Activated CD8-positive, alpha-beta T cell treated with anti-CD3 and anti-CD28 coated beads for 36 hours (primary cell): ENCODE measurements around the gene NALCN. TPM values are rescaled to one million over a fixed set of nuclear protein-coding genes. Genes with fewer than 3 reads are reported as not detected.

Source experiments
- ATAC-seq: fragments of 200-7000 bp; cut with Tn5 transposase; one replicate; pipeline ENCODE4 v1.10.0; 2021; ENCODE audit warnings: mild to moderate bottlenecking, moderate library complexity
- CTCF ChIA-PET: fragments of 350-600 bp; sonication (Branson Sonifier 250); formaldehyde crosslinking; loops from one replicate; lab custom pipeline; 2021; ENCODE audit warnings: antibody characterized with exemption; lab: Charles Lee
- POLR2A ChIA-PET: fragments of 350-600 bp; sonication (Branson Sonifier 250); formaldehyde crosslinking; loops from one replicate; lab custom pipeline; 2021; ENCODE audit warnings: antibody characterized with exemption; lab: Charles Lee
- DNase-seq: peaks from one replicate; pipeline ENCODE4 v3.0.0-alpha.2; 2020
- H3K27ac Mint-ChIP-seq: one replicate; pipeline ENCODE4 v1.8.0; 2021; ENCODE audit warnings: mild to moderate bottlenecking, mixed read lengths
- H3K27me3 Mint-ChIP-seq: one replicate; pipeline ENCODE4 v1.8.0; 2021; ENCODE audit warnings: mixed read lengths
- H3K36me3 Mint-ChIP-seq: one replicate; pipeline ENCODE4 v1.8.0; 2021; ENCODE audit warnings: low read depth, mixed read lengths
- H3K4me1 Mint-ChIP-seq: one replicate; pipeline ENCODE4 v1.8.0; 2021; ENCODE audit warnings: low read depth, mixed read lengths
- H3K4me3 Mint-ChIP-seq: one replicate; pipeline ENCODE4 v1.8.0; 2021; ENCODE audit warnings: mild to moderate bottlenecking, moderate library complexity, mixed read lengths
- H3K9me3 Mint-ChIP-seq: one replicate; pipeline ENCODE4 v1.8.0; 2021; ENCODE audit warnings: mixed read lengths
- CTCF ChIP-seq: fragments of 200-600 bp; IDR thresholded peaks from one replicate; pipeline ENCODE4 v1.8.0; 2022; ENCODE audit warnings: antibody characterized with exemption, mild to moderate bottlenecking
- intact Hi-C: fragments of 100-400 bp; cut with micrococcal nuclease; formaldehyde crosslinking; loops from one replicate; pipeline ENCODE4 v1.10.0; 2022
- total RNA-seq, 2 experiments: library from RNA; stranded (reverse); gene quantifications; one replicate each; pipeline ENCODE4 v1.2.3, GENCODE V29; 2021

Gene NALCN
- total RNA-seq, 2 experiments from 2014 or later: not detected

- CTCF ChIA-PET: no interaction called here
- no peak for ATAC-seq
- H3K36me3 Mint-ChIP-seq: no peaks in the 10 kb centered on the region
- H3K27ac Mint-ChIP-seq: no peak overlapping the region
- intact Hi-C loops: no loop called here
- POLR2A ChIA-PET: no interaction called here
- no peak for TF ChIP-seq CTCF
- H3K4me3 Mint-ChIP-seq: no peak overlapping the region
- DNase-seq: no peak
- H3K4me1 Mint-ChIP-seq: peaks cover 4% of the 10 kb centered on the region
- H3K27me3 Mint-ChIP-seq: peaks cover 17% of the 10 kb centered on the region
- H3K9me3 Mint-ChIP-seq: no peaks in the 10 kb centered on the region
These were observed 356.5 kb downstream of the NALCN start for GRCh38 chr13:101059793-101060192.

GRCh38 chr13:101058841-101059240, 357.5 kb downstream of the NALCN start:
- Mint-ChIP-seq H3K36me3 (no peaks in the 10 kb centered on the region), H3K27ac (no peak overlapping the region), H3K4me1 (peaks cover 4% of the 10 kb centered on the region), H3K27me3 (peaks cover 14% of the 10 kb centered on the region), H3K4me3 (no peak overlapping the region), H3K9me3 (no peaks in the 10 kb centered on the region)
- no peak for TF ChIP-seq CTCF
- POLR2A ChIA-PET: no interaction called here
- ATAC-seq (no peak), DNase-seq (no peak)
- intact Hi-C loops: no loop called here
- CTCF ChIA-PET: no interaction called here

- intact Hi-C loops: no loop called here
- Mint-ChIP-seq H3K9me3 (no peaks in the 10 kb centered on the region), H3K4me3 (no peak overlapping the region), H3K27me3 (peaks cover 7% of the 10 kb centered on the region), H3K27ac (no peak overlapping the region), H3K36me3 (no peaks in the 10 kb centered on the region), H3K4me1 (peaks cover 2% of the 10 kb centered on the region)
- DNase-seq (no peak), ATAC-seq (no peak)
- ChIA-PET POLR2A (no interaction called here), CTCF (no interaction called here)
- no peak for TF ChIP-seq CTCF
These were observed 362.8 kb downstream of the NALCN start for GRCh38 chr13:101053301-101054093.

GRCh38 chr13:101049166-101049850, 367.0 kb downstream of the NALCN start:
- Mint-ChIP-seq H3K27me3 (no peaks in the 10 kb centered on the region), H3K9me3 (peaks cover 2% of the 10 kb centered on the region), H3K27ac (no peak overlapping the region), H3K4me1 (no peaks in the 10 kb centered on the region), H3K36me3 (no peaks in the 10 kb centered on the region), H3K4me3 (no peak overlapping the region)
- CTCF ChIA-PET: no interaction called here
- POLR2A ChIA-PET: no interaction called here
- DNase-seq (no peak), ATAC-seq (no peak)
- intact Hi-C loops: no loop called here
- TF ChIP-seq CTCF: no peak

GRCh38 chr13:101036546-101036945, 379.8 kb downstream of the NALCN start:
- no peaks in the 10 kb centered on the region for H3K4me1 Mint-ChIP-seq
- H3K4me3 Mint-ChIP-seq: no peak overlapping the region
- H3K27me3 Mint-ChIP-seq: peaks cover 10% of the 10 kb centered on the region
- intact Hi-C loops: no loop called here
- POLR2A ChIA-PET: interaction anchor here (0.7 kb wide), 1 partner anchor 383 kb away, joined by 3 read pairs; no protein-coding TSS in a partner anchor
- H3K9me3 Mint-ChIP-seq: peaks cover 7% of the 10 kb centered on the region
- no peak for DNase-seq
- no peaks in the 10 kb centered on the region for H3K36me3 Mint-ChIP-seq
- no peak for TF ChIP-seq CTCF
- CTCF ChIA-PET: no interaction called here
- no peak for ATAC-seq
- no peak overlapping the region for H3K27ac Mint-ChIP-seq
